ENCODE data around the gene MYO19.

The MYO19 gene

GRCh38 chr17:36534840-36535668 lies at the start of gene MYO19, which contains the start of gene PIGW:
MYO19 (minus strand) TSS chr17:36534868; CDS start chr17:36532538, 2,330 bp downstream.
PIGW (plus strand) TSS chr17:36534987; CDS start chr17:36537102, 2,115 bp downstream.
- DNase-seq = peak; percentile 75 to 89

- DNase-seq = no peak
Observed at GRCh38 chr17:36583787-36584186, 49.1 kb upstream of the MYO19 start.

DNA sequence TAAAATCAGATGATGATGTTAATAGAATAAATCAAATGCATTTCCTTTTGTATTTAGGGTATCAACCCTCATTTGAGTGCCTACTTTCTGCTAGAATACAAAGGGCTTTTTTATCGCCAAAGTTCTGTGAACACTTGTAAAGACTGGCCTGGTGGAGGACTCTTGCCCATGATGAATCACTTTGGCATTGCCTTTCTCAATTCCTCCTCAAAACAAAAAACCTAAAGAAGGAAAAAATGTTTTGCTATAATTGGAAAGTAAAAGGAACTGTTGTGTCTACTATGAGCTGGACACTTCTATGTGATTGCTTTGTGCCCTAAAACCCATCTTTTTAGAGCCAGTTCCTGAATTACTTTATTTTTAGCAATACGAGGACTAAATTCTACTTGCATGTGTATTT lies 44.0 kb upstream of the MYO19 start:
- no peak for DNase-seq

- DNase-seq = no peak
Observed at GRCh38 chr17:36576793-36577192, 42.1 kb upstream of the MYO19 start.

DNA sequence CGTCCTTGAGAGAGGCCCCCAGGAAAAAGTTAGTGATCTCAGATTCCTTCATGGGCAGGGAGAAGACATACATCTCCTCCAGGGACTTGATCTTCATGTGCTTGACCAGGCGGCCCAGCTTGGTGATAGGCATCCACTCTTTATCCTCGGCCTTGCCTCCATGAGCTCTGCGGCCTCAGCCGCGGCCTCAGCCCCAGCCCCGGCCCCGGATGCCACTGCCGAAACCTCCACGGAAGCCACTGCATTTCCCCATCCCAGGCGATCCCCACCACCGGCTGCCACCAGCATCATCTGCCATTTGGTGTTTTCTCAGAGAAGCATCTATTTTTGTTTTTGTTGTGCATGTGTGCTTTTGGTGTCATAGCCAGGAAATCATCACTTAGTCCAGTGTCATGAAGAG lies 40.4 kb upstream of the MYO19 start:
- DNase-seq = no peak

GRCh38 chr17:36566081-36566480 lies 31.4 kb upstream of the MYO19 start:
- DNase-seq = no peak

- DNase-seq = no peak
Observed at GRCh38 chr17:36553459-36553858, 18.8 kb upstream of the MYO19 start.

DNA sequence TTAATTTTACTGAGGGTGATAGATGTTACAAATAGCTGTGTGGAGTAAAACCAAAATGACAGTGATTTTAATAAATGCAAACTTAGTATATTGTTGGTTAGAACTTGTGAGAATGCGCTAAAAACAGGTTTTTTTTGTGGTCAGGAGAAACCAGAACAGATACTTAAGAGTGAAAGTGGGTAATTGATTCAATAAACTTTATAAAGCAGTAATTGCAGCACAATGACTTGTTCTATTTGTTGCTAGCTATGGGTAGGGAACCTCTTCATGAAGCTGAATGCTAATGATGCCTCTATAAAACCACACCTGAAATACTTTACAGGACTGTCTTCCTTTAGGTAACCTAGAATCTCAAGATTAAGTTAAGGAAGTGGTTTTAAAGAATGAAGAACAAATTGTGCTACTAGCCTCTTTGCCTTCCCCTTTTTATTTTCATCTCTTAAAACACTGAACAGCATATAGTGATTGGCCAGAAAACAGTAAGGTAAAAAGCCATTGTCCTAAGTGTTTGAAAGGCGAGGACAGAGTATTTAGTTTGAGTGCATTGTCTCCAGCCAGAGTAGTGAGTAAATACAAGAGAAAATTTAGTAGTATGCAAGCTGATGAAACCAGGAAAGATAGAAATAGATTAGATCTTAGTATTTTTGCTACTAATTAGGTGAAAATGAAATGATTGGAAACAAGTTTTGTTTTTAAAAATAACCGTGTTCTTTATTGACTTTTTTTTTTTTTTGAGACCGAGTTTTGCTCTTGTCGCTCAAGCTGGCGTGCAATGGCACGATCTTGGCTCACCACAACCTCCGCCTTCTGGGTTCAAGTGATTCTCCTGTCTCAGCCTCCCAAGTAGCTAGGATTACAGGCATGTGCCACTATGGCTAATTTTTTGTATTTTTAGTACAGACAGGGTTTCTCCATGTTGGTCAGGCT lies 16.1 kb upstream of the MYO19 start:
- DNase-seq = peak in 1 of 2 donors; percentile 25

- no peak for DNase-seq
Observed at GRCh38 chr17:36547776-36548175, 13.1 kb upstream of the MYO19 start.

DNA sequence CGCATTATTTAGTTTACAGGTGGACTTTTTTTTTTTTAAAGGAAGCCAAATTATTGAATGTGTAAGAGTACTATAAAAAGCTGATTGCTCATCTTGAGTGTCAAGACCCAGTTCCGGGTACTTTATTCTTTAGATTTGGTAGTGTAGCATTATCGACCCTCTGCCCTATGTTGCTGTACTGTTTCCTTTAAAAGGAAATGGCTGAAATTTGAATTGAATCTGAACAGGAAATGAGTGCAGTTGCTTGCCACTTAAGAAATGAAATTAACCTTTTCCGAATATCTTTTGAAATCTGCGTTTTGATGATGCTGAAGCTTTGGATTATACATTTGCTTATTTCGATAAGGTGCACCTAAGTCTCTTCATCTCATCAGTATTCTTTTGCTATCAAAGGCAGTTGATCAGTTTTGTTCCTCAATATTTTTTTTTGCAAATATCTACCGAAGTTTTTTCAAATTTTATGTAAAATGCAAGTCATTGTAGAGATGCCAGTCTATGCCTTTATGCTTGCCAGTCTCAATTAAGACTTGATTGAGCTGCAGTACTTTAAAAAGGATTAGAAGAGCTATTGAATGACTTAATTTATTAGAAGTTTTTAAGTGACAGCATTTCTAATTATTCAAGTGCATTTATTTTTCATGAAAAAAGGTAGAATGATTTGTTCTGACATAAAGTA lies 11.9 kb upstream of the MYO19 start:
- no peak for DNase-seq

DNA sequence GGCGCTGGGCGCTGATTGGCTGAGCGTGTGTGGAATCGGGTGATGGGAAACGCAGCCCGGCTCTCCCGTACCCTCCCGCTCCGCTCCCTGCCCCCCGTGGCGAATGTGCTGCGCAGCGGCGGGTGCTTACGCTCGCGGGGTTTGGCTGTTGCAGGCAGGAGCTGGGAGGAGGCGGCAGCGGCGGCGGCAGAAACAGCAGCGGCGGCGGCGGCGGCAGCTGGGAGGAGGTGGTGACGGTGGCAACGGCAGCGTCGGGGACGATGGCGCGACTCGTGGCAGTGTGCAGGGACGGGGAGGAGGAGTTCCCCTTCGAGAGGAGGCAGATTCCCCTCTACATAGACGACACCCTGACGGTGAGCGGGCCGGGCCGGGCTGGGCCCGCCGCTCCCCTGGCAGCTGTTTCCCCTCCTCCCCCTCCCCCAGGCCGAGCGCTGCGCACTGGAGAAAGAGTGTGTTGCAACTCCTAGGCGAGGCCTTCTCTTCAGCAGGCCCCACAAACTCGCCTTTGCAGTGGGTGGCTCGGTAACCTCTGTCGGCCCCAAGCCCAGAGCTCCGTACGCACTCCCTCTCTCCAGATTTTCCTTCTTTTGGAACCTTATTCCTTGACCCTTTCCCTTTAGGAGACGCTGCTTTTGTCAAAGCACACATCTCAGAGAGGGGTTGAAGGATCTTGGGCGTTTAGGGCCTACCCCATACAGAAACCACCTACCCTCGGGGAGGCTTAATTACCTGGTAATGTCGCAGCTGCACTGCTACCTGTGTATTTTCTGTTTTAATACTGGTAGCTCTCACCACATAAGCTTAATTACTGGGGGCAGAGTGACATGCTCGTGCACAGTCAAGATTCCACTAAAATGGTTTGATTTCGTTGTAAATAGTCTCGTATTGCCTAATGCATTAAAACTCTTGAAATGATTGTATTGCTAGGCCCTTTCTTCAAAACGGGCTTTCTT lies 11.1 kb upstream of the MYO19 start:
- DNase-seq = peak; percentile 90 to 97

DNA sequence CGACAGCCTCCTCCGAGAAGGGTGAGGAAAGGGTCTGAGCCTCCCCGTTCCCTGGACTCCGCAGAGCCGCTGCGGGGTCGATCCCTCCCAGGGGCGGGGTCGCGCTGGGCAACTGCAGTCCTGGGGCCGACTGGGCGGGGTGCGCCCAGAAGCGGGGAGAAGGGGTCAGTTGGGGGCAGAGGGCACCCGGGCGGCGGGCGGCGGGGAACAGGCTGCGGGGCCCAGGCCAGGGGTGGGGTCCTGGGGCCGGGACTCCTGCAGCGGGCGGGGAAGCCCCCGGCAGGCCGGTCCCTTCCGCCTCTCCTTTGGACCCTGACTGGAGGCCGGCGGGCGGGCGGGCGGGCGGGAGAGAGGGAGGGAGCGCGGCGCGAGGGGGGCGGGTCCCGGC lies 10.4 kb upstream of the MYO19 start:
- no peak for DNase-seq

DNA sequence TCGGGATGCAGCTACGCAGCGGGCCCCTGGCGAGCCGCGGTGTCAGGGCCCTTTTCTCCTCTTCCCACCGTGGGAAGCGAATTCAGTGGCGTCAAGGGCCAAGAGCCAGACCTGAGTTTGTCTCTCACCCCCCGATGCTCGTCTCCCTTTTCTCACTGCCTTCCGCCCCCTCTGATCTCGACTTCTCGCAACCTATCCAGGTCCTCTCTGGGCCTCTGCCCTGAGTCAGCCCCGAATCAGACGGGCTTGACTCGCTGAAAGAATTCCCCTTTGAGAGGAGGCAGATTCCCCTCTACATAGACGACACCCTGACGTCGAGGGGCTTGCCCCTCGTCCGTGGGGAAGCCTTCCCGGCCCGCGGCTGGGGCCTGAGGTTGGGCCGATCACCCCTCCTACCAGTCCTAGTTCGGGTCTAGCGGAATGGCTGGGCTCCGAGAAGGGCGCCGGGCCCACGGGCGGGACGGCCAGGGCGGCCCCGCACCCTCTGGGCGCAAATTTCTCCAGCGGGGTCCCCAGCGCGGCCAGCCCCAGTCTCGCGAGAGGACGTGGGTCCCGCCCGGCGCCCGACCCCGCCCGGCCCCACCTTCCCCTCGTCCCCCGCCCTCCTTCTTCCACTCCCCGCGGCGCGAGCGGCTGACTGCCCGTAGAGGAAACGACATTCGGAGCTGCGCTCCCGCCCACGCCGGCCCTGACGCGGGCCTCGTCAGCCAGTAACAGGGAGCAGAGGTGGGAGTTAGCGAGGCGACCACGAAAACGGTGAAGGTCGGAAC lies 9.8 kb upstream of the MYO19 start, which contains the start of gene GGNBP2:
TSS of gene GGNBP2 (plus strand) at position 613 of the 770 bp plus-strand sequence. CDS start 806 bp downstream, outside the sequence.
- DNase-seq = peak; percentile 84 to 97

DNA sequence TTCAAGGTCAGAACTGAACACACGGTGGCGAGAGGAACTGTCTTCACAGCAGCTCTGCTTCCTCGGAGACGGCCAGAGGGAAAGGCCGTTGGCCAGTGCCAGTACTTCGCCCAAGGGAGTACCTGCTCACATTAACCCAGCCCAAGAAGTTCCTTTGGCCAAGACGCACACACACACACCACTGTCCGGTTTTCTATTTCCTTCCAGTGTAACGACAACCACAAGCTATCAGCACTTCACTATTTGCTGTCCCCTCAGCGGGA lies 9.3 kb upstream of the MYO19 start:
- DNase-seq = peak in 1 of 2 donors; percentile 73

DNA sequence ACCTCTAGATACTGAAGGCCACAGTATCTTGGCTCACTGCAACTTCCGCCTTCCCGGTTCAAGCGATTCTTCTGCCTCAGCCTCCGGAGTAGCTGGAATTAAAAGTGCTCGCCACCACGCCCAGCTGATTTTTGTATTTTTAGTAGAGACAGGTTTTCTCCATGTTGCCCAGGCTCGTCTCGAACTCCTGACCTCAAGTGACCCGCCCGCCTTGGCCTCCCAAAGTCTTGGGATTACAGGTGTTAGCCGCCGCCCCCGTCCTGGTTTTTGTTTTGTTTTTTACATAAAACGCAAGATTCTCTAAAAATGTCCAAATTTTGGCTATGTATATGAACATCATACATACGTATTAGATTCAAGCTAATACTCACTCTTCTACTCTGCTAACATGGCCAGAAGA lies 8.1 kb upstream of the MYO19 start:
- no peak for DNase-seq

GRCh38 chr17:36540696-36541095 lies 6.0 kb upstream of the MYO19 start:
- no peak for DNase-seq

DNA sequence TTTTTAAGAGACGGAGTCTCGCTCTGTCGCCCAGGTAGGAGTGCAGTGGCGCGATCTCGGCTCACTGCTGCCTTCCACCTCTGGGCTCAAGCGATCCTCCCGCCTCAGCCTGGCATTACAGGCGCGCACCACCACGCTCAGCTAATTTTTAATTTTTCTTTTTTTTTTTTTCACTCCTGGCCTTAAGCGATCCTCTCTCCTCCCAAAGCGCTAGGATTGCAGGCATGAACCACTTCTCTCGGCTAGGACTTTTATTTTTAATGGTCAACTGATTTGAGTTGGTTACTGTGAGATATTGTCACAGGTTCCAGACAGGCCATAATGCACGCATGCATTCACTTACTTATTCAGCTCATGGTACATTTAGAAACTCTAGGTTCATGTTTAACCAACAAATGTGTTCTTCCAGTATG lies 1.0 kb upstream of the MYO19 start:
- no peak for DNase-seq

GRCh38 chr17:36533935-36534839 lies 481 bp downstream of the MYO19 start:
- DNase-seq = no peak

DNA sequence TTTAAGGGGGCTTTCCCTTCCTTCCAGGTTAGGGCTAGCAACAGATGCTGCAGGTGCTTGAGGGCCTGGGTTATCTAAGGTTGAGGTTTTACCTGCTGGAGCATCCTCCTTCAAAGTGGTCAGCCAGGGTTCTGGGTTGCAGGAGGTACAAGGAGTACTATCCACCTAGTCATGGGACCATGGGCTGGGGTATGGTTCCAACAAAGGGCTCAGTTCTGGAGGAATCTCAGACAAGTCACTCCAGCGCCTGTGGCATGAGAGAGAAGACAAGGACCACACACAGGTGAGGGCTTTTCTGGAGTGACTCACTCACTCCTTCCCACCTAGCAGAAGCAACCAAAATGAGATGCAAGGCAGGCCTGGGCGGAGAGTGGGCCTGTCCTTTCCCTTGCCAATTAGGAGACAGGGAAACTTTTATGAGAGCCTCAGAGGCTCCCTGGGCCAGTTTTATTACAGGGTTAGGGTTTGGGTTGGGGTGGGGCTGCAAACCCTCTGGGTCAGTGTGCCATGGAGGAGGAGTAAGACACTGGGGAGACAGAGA lies 2.2 kb downstream of the MYO19 start:
- DNase-seq = no peak

GRCh38 chr17:36529121-36529520 lies 5.5 kb downstream of the MYO19 start:
- no peak for DNase-seq

Measured in bone marrow (tissue), 2 donors.